GM12878 (cell line): ENCODE measurements around the gene RAB37.

Experiments used
- BACH1 ChIP-seq: fragments of 450-650 bp; IDR thresholded peaks from 2 replicates; pipeline ENCODE4 v1.6.1; 2017; ENCODE audit warnings: mild to moderate bottlenecking, borderline replicate concordance
- EP300 ChIP-seq, 2 experiments: fragments of 150-350 bp in 1 of 2; IDR thresholded peaks; 2 replicates each; pipeline ENCODE4 v1.6.1; 2011 to 2012; ENCODE audit warnings: low read depth in 2 of 2, low read length in 2 of 2, borderline replicate concordance in 1 of 2, improper control_type of control experiment in 1 of 2, inconsistent platforms in 1 of 2; ENCODE audit not compliant: control insufficient read depth in 1 of 2
- FOXM1 ChIP-seq: IDR thresholded peaks from 2 replicates; pipeline ENCODE4 v1.6.1; 2012; ENCODE audit warnings: low read depth, mild to moderate bottlenecking, inconsistent platforms, low read length, moderate library complexity
- HCFC1 ChIP-seq: fragments of 150-350 bp; IDR thresholded peaks from 2 replicates; pipeline ENCODE4 v1.6.1; 2014; ENCODE audit warnings: low read length
- MYC ChIP-seq: IDR thresholded peaks from 2 replicates; pipeline ENCODE4 v1.6.1; 2011; ENCODE audit warnings: mild to moderate bottlenecking, low read length, moderate library complexity, inconsistent platforms; ENCODE audit not compliant: insufficient read depth, insufficient replicate concordance, insufficient read length, severe bottlenecking
- RUNX3 ChIP-seq: IDR thresholded peaks from 2 replicates; pipeline ENCODE4 v1.6.1; 2012; ENCODE audit warnings: low read length, inconsistent platforms
- ZNF217 ChIP-seq: fragments of 450-650 bp; IDR thresholded peaks from 2 replicates; pipeline ENCODE4 v1.6.1; 2017; ENCODE audit warnings: antibody characterized with exemption, mild to moderate bottlenecking
- TF ChIP-seq, protein P1 (sequence below), 3 experiments: IDR thresholded peaks in 2 of 3; conservative IDR thresholded peaks in 1 of 3; 2 replicates each; pipeline ENCODE4 v1.5.1; 2011; ENCODE audit warnings: low read depth in 3 of 3, low read length in 3 of 3, mild to moderate bottlenecking in 3 of 3, control low read depth in 2 of 3, moderate library complexity in 2 of 3, inconsistent platforms in 1 of 3, mixed read lengths in 1 of 3; ENCODE audit not compliant: control insufficient read depth in 2 of 3, insufficient read depth in 1 of 3; ENCODE audit errors: extremely low read depth in 1 of 3
- TF ChIP-seq, protein P2 (sequence below): IDR thresholded peaks from 2 replicates; pipeline ENCODE4 v1.6.1; 2011; ENCODE audit warnings: borderline replicate concordance, low read depth, mild to moderate bottlenecking, moderate library complexity, low read length; ENCODE audit not compliant: insufficient read depth, poor library complexity, severe bottlenecking
- TF ChIP-seq, protein P3 (sequence below): fragments of 450-650 bp; formaldehyde crosslinking; IDR thresholded peaks from 2 replicates; pipeline ENCODE4 v1.4.0; 2020; ENCODE audit warnings: mild to moderate bottlenecking, moderate library complexity

DNA sequence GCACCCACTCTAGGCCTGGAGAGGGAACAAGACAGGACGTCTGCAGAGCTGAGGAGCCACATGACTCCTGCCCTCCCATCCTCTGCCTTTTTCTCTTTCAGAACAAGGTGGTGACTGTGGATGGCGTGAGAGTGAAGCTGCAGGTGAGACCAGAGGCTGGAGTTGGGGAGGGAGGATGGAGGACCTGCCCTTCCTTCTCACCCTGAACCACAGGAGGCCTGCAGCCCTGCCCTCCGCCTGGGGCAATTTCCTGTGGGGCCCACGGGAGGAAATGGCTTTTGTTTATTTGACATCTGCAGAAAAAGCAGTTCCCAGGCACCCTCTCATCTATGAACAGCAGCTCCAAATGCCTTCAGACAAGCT, 5.1 kb downstream of the RAB37 start:
- peak; percentile 78 for TF ChIP-seq RUNX3
- TF ChIP-seq, protein P1, sequence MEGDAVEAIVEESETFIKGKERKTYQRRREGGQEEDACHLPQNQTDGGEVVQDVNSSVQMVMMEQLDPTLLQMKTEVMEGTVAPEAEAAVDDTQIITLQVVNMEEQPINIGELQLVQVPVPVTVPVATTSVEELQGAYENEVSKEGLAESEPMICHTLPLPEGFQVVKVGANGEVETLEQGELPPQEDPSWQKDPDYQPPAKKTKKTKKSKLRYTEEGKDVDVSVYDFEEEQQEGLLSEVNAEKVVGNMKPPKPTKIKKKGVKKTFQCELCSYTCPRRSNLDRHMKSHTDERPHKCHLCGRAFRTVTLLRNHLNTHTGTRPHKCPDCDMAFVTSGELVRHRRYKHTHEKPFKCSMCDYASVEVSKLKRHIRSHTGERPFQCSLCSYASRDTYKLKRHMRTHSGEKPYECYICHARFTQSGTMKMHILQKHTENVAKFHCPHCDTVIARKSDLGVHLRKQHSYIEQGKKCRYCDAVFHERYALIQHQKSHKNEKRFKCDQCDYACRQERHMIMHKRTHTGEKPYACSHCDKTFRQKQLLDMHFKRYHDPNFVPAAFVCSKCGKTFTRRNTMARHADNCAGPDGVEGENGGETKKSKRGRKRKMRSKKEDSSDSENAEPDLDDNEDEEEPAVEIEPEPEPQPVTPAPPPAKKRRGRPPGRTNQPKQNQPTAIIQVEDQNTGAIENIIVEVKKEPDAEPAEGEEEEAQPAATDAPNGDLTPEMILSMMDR (IDR thresholded peaks at IDR 0.05 in 2 of 3, conservative IDR thresholded peaks at IDR 0.05 in 1 of 3; ENCODE audit: control insufficient read depth in 2 of 3, extremely low read depth in 1 of 3, insufficient read depth in 1 of 3, low read depth in 3 of 3, low read length in 3 of 3) = no peak
- TF ChIP-seq, protein P2, sequence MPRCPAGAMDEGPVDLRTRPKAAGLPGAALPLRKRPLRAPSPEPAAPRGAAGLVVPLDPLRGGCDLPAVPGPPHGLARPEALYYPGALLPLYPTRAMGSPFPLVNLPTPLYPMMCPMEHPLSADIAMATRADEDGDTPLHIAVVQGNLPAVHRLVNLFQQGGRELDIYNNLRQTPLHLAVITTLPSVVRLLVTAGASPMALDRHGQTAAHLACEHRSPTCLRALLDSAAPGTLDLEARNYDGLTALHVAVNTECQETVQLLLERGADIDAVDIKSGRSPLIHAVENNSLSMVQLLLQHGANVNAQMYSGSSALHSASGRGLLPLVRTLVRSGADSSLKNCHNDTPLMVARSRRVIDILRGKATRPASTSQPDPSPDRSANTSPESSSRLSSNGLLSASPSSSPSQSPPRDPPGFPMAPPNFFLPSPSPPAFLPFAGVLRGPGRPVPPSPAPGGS = no peak
- TF ChIP-seq, protein P3, sequence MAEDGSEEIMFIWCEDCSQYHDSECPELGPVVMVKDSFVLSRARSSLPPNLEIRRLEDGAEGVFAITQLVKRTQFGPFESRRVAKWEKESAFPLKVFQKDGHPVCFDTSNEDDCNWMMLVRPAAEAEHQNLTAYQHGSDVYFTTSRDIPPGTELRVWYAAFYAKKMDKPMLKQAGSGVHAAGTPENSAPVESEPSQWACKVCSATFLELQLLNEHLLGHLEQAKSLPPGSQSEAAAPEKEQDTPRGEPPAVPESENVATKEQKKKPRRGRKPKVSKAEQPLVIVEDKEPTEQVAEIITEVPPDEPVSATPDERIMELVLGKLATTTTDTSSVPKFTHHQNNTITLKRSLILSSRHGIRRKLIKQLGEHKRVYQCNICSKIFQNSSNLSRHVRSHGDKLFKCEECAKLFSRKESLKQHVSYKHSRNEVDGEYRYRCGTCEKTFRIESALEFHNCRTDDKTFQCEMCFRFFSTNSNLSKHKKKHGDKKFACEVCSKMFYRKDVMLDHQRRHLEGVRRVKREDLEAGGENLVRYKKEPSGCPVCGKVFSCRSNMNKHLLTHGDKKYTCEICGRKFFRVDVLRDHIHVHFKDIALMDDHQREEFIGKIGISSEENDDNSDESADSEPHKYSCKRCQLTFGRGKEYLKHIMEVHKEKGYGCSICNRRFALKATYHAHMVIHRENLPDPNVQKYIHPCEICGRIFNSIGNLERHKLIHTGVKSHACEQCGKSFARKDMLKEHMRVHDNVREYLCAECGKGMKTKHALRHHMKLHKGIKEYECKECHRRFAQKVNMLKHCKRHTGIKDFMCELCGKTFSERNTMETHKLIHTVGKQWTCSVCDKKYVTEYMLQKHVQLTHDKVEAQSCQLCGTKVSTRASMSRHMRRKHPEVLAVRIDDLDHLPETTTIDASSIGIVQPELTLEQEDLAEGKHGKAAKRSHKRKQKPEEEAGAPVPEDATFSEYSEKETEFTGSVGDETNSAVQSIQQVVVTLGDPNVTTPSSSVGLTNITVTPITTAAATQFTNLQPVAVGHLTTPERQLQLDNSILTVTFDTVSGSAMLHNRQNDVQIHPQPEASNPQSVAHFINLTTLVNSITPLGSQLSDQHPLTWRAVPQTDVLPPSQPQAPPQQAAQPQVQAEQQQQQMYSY (CRISPR knock-in tag) = no peak
- no peak for TF ChIP-seq FOXM1
- no peak for TF ChIP-seq ZNF217
- no peak for TF ChIP-seq HCFC1
- no peak for TF ChIP-seq MYC
- 0 out of 4 replicates have a peak, but pooled peaks of 1 of the 2 experiments have one; percentile 6 for TF ChIP-seq EP300 (IDR thresholded peaks at IDR 0.05; ENCODE audit: borderline replicate concordance in 1 of 2, control insufficient read depth in 1 of 2, low read depth in 2 of 2, low read length in 2 of 2)
- no peak for TF ChIP-seq BACH1
